ENCODE data around the gene SORBS1. TPM values are rescaled to one million over a fixed set of nuclear protein-coding genes. Genes with fewer than 3 reads are reported as not detected.

SORBS1 gene
- total and polyA plus RNA-seq, 2 donors (not counting 3 experiments of a cell fraction or from before 2014, with no cell fraction given): 2.0 to 7.9 TPM

DNA sequence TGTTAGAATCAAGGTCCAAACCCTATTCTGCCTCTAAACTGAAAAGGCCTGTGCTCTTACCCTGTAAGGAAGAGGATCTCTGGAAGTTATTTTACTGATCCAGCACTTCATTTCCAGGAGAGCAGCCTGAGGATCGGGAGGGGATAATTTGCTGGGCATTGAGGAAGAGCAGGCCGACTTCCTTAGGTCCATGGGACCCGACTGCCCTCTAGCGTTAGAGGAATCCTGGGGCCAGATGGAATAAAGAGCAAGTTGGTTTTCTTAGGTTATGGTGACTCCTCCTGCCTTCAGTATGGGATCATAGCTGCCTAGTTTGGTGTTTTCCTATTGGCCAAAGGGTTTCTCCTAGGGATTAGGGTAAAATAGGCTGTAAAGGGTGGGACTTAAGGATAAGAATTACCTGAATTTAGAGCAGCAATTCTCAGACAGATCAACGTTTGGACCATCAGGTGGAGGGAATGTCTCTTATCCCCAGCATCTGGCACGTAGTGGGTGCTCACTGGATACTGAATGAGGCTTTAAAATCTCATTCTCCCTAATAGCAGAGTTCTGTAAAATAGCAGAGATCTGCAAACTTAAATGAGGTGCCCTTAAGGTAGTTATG, 40.0 kb upstream of the SORBS1 start:
- POLR2A ChIA-PET: interaction anchor here (1.3 kb wide), 1 partner anchor 169 kb away, joined by 4 read pairs; no protein-coding TSS in a partner anchor
- TF ChIP-seq POLR2A (IDR thresholded peaks at IDR 0.05; ENCODE audit: low read depth, low read length) (no peak), FOS (IDR thresholded peaks at IDR 0.05; ENCODE audit: borderline replicate concordance, insufficient read depth, low read length) (no peak)
- TF ChIP-seq, protein P1, sequence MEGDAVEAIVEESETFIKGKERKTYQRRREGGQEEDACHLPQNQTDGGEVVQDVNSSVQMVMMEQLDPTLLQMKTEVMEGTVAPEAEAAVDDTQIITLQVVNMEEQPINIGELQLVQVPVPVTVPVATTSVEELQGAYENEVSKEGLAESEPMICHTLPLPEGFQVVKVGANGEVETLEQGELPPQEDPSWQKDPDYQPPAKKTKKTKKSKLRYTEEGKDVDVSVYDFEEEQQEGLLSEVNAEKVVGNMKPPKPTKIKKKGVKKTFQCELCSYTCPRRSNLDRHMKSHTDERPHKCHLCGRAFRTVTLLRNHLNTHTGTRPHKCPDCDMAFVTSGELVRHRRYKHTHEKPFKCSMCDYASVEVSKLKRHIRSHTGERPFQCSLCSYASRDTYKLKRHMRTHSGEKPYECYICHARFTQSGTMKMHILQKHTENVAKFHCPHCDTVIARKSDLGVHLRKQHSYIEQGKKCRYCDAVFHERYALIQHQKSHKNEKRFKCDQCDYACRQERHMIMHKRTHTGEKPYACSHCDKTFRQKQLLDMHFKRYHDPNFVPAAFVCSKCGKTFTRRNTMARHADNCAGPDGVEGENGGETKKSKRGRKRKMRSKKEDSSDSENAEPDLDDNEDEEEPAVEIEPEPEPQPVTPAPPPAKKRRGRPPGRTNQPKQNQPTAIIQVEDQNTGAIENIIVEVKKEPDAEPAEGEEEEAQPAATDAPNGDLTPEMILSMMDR (IDR thresholded peaks at IDR 0.05; ENCODE audit: extremely low read depth in 1 of 2, insufficient read depth in 1 of 2, low read depth in 1 of 2, low read length in 2 of 2): peak; percentile 90 to 96
- H3K4me3 ChIP-seq (replicated peaks in 1 of 3; ENCODE audit: insufficient read depth in 1 of 3, low read depth in 1 of 3, low read length in 3 of 3): no peak overlapping the region
- no peaks in the 10 kb centered on the region for H3K79me2 ChIP-seq (ENCODE audit: control insufficient read depth, insufficient read depth, low read length)
- H3K9me3 ChIP-seq (replicated peaks; ENCODE audit: control insufficient read depth, insufficient read depth, low read length): no peaks in the 10 kb centered on the region
- FAIRE-seq: peak; percentile 97
- intact Hi-C loops (cut with micrococcal nuclease): loop anchor here (1.0 kb wide), 6 partner anchors 40 to 468 kb away; partner anchors contain the start of gene SORBS1
- H3K9me1 ChIP-seq (replicated peaks; ENCODE audit: control insufficient read depth, extremely low read depth, insufficient read depth, low read length): no peaks in the 10 kb centered on the region
- H3K27ac ChIP-seq (ENCODE audit: insufficient read depth, low read depth, low read length): no peak overlapping the region
- BruUV-seq (replicated peaks): no TSS peak
- peaks cover 0 to 7% of the 10 kb centered on the region in 2 experiments for H3K27me3 ChIP-seq (ENCODE audit: control insufficient read depth in 2 of 2, insufficient read depth in 2 of 2, low read length in 2 of 2)
- H3K9ac ChIP-seq (replicated peaks; ENCODE audit: extremely low read depth, insufficient read depth, low read length): no peak overlapping the region
- CTCF ChIA-PET: interaction anchor here (0.6 to 10.3 kb wide), 29 partner anchors 11 to 468 kb away, joined by 3 to 314 read pairs (median 4); partner anchors contain the start of gene TCTN3
- H3K4me1 ChIP-seq (ENCODE audit: control insufficient read depth, extremely low read depth, insufficient read depth, low read length): no peaks in the 10 kb centered on the region
- DNase-seq (ENCODE audit: low read depth, low spot score): peak; percentile 89
- dilution Hi-C loops (cut with MboI; ENCODE audit: extremely low pct_ligation_motif_present, low sequenced_read_pairs): no loop called here
- no peaks in the 10 kb centered on the region for H4K20me1 ChIP-seq (replicated peaks; ENCODE audit: control insufficient read depth, extremely low read depth, insufficient read depth, low read length)
- H3K36me3 ChIP-seq (ENCODE audit: control insufficient read depth in 2 of 2, extremely low read depth in 1 of 2, insufficient read depth in 2 of 2, low read length in 2 of 2): peaks cover 0 to 3% of the 10 kb centered on the region in 2 experiments
- H3K4me2 ChIP-seq (ENCODE audit: insufficient read depth, low read length): no peak overlapping the region
- H2AFZ ChIP-seq (ENCODE audit: low read depth, low read length): no peak overlapping the region

DNA sequence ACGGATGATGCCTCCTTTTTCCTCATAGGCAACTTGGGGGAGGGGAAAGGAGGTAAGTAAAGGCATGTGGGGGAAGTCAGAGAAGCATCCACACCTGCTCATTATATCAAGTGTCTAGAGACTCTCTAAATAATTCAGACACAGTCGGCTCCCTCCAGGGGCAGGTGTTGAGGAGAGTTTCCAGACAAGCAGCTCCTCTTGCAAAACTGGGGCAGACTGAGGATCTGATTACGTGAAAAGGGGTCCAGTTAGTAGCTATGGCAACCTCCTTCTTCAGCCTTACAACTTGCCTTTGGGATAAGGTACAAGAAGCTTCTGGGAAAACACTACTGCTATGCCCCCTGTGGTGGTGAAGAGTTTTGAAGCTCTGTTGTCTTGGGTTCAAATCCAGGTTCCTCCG, 39.0 kb upstream of the SORBS1 start:
- FAIRE-seq (no peak), DNase-seq (ENCODE audit: low read depth, low spot score) (no peak)
- Histone ChIP-seq H3K36me3 (ENCODE audit: control insufficient read depth in 2 of 2, extremely low read depth in 1 of 2, insufficient read depth in 2 of 2, low read length in 2 of 2) (peaks cover 0 to 1% of the 10 kb centered on the region in 2 experiments), H4K20me1 (replicated peaks; ENCODE audit: control insufficient read depth, extremely low read depth, insufficient read depth, low read length) (no peaks in the 10 kb centered on the region), H3K4me3 (replicated peaks in 1 of 3; ENCODE audit: insufficient read depth in 1 of 3, low read depth in 1 of 3, low read length in 3 of 3) (no peak overlapping the region), H3K79me2 (ENCODE audit: control insufficient read depth, insufficient read depth, low read length) (no peaks in the 10 kb centered on the region), H3K9me1 (replicated peaks; ENCODE audit: control insufficient read depth, extremely low read depth, insufficient read depth, low read length) (no peaks in the 10 kb centered on the region), H3K4me2 (ENCODE audit: insufficient read depth, low read length) (no peak overlapping the region), H3K27ac (ENCODE audit: insufficient read depth, low read depth, low read length) (no peak overlapping the region), H3K27me3 (ENCODE audit: control insufficient read depth in 2 of 2, insufficient read depth in 2 of 2, low read length in 2 of 2) (peaks cover 0 to 7% of the 10 kb centered on the region in 2 experiments), H3K9me3 (replicated peaks; ENCODE audit: control insufficient read depth, insufficient read depth, low read length) (no peaks in the 10 kb centered on the region), H3K9ac (replicated peaks; ENCODE audit: extremely low read depth, insufficient read depth, low read length) (no peak overlapping the region), H3K4me1 (ENCODE audit: control insufficient read depth, extremely low read depth, insufficient read depth, low read length) (no peaks in the 10 kb centered on the region), H2AFZ (ENCODE audit: low read depth, low read length) (no peak overlapping the region)
- ChIA-PET CTCF (interaction anchor here (0.7 to 10.3 kb wide), 6 partner anchors 19 to 466 kb away, joined by 3 to 314 read pairs (median 4); no protein-coding TSS in a partner anchor), POLR2A (interaction anchor here (1.3 kb wide), 1 partner anchor 168 kb away, joined by 4 read pairs; no protein-coding TSS in a partner anchor)
- dilution Hi-C loops (cut with MboI; ENCODE audit: extremely low pct_ligation_motif_present, low sequenced_read_pairs) (no loop called here), intact Hi-C loops (cut with micrococcal nuclease) (no loop called here)
- TF ChIP-seq MYC (IDR thresholded peaks at IDR 0.05; ENCODE audit: low read depth, low read length) (no peak), POLR2AphosphoS5 (IDR thresholded peaks at IDR 0.05; ENCODE audit: insufficient read depth, low read depth, low read length) (no peak), FOS (IDR thresholded peaks at IDR 0.05; ENCODE audit: borderline replicate concordance, insufficient read depth, low read length) (no peak), EZH2 (IDR thresholded peaks at IDR 0.05; ENCODE audit: borderline replicate concordance, low read depth, low read length, severe bottlenecking) (no peak), JUN (IDR thresholded peaks at IDR 0.05; ENCODE audit: borderline replicate concordance, insufficient read depth, insufficient read length, low read depth) (no peak), GATA2 (IDR thresholded peaks at IDR 0.05; ENCODE audit: insufficient read depth, insufficient read length, low read depth, low read length) (no peak), POLR2A (IDR thresholded peaks at IDR 0.05; ENCODE audit: low read depth, low read length) (no peak)
- TF ChIP-seq, protein P1 (IDR thresholded peaks at IDR 0.05; ENCODE audit: extremely low read depth in 1 of 2, insufficient read depth in 1 of 2, low read depth in 1 of 2, low read length in 2 of 2): no peak
- TF ChIP-seq, protein P2, sequence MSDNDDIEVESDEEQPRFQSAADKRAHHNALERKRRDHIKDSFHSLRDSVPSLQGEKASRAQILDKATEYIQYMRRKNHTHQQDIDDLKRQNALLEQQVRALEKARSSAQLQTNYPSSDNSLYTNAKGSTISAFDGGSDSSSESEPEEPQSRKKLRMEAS (IDR thresholded peaks at IDR 0.05; ENCODE audit: insufficient read depth, insufficient read length): no peak
- BruUV-seq (replicated peaks): no TSS peak

All from endothelial cell of umbilical vein (primary cell).